ENCODE measurements around the gene GANC.
A peak's percentile ranks its signal among the peaks of the same experiment; 100 is the strongest.
"Not testable (repeated sequence)": the region's sequence is repeated elsewhere in the genome, so short reads cannot be mapped to it uniquely, and the experiment has no call there.

GANC gene

DNA sequence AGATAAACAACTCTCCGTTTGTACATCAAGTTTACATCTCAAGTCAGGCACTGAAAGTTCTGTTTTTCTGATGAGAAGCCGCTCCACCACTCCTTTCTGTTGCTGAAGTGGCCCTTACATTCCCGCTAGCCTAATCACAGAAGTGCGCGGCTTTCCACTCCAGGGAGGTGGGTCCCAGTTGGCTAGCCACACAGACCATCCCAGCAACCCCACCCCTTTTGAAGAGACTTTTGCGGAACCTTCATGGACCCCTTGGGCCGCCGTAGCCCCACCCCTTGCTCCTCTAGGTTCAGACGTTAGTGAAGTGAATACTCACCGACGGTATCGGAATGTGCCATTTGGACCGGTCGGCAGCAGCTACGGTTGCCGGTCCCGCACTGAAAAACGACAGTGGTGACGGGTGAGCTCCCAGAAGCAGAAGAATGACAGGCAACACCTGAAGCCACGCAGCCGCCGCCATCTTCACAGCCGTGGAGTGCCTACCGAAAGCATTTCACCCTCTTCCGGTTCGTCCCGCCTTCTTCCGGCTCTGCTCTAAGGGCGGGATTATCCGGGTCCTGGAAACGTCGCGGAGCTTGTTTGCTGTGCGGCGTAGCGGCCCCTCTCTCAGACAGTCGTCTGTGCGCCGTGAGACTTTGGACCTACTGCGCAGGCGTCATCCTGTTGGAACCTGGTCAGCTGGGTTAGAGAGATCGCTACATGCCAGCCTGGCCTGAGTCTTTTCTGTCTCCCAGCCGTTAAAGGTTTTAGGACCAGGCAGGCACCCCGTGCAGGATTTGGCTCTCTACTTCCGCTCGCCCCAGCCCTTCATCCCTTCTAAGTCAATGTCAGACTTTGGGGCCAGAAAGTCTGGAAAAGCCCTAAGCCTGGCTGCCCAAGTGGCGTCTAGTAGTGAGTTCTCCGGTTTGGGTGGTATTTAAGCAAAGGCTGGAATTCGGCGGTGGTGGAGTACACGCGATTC is at the start of gene GANC, which contains the start of gene TMEM87A:
Gene GANC, plus strand, starts transcription at position 263 of the 961 bp plus-strand sequence. CDS start 1,281 bp downstream, outside the sequence.
Gene TMEM87A, minus strand, starts transcription at position 495 of the 961 bp plus-strand sequence. Its CDS starts 35 bp downstream, at position 460.
- peak; percentile 98 for DNase-seq
- TF ChIP-seq GATA1 (IDR thresholded peaks at IDR 0.05; ENCODE audit: low read depth, low read length): no peak
- TF ChIP-seq POLR2A (IDR thresholded peaks at IDR 0.05; ENCODE audit: low read length): peak; percentile 95

DNA sequence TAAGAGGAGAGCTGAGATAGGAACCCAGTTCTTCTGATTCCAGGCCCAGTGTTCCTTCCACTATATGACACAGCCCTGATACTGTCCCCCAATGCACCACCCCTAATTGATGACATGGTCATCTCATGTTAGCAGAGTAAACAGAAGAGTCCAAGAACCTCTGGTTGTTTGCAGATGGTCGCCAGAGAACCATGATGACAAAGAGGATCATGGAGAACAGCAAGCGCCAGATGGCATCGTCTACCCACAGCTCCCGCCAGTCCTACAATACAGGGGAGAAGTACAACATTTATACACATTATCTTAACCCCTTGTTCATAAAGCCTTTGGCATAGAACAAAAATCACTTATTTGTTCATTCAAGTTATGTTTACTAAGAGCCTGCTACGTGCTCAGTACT is 46.4 kb upstream of the GANC start:
- TF ChIP-seq GATA1 (IDR thresholded peaks at IDR 0.05; ENCODE audit: low read depth, low read length): no peak
- TF ChIP-seq POLR2A (IDR thresholded peaks at IDR 0.05; ENCODE audit: low read length): no peak
- DNase-seq: no peak

DNA sequence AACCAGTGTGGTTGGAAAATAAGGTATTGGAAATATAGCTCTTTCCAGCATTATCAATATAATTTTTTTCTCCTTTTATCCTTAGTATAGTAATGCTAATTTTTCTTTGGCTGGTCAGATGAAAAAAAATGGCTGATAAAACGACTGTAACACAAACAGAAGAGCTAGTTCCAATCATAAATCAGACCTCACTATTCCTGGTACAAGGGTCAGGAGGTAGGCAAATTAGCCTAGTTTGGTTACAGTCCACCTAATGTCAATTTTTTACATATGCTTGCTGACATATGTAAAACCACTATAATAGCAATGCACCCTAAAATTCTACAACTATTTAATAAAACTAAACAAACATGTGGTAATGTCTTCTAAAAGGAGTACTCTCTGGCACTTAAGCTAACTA is 45.0 kb upstream of the GANC start:
- no peak for TF ChIP-seq GATA1 (IDR thresholded peaks at IDR 0.05; ENCODE audit: low read depth, low read length)
- TF ChIP-seq POLR2A (IDR thresholded peaks at IDR 0.05; ENCODE audit: low read length): no peak
- DNase-seq: no peak

- not testable (repeated sequence) for DNase-seq
These were observed 44.0 kb upstream of the GANC start for GRCh38 chr15:42228981-42229380.

GRCh38 chr15:42231088-42231487 is 41.9 kb upstream of the GANC start:
- TF ChIP-seq GATA1 (IDR thresholded peaks at IDR 0.05; ENCODE audit: low read depth, low read length): no peak
- TF ChIP-seq POLR2A (IDR thresholded peaks at IDR 0.05; ENCODE audit: low read length): no peak
- no peak for DNase-seq

GRCh38 chr15:42232606-42233005 is 40.4 kb upstream of the GANC start:
- TF ChIP-seq GATA1 (IDR thresholded peaks at IDR 0.05; ENCODE audit: low read depth, low read length) (no peak), POLR2A (IDR thresholded peaks at IDR 0.05; ENCODE audit: low read length) (no peak)
- DNase-seq: no peak

GRCh38 chr15:42233107-42233506 is 39.9 kb upstream of the GANC start:
- no peak for TF ChIP-seq GATA1 (IDR thresholded peaks at IDR 0.05; ENCODE audit: low read depth, low read length)
- no peak for TF ChIP-seq POLR2A (IDR thresholded peaks at IDR 0.05; ENCODE audit: low read length)
- no peak for DNase-seq

DNA sequence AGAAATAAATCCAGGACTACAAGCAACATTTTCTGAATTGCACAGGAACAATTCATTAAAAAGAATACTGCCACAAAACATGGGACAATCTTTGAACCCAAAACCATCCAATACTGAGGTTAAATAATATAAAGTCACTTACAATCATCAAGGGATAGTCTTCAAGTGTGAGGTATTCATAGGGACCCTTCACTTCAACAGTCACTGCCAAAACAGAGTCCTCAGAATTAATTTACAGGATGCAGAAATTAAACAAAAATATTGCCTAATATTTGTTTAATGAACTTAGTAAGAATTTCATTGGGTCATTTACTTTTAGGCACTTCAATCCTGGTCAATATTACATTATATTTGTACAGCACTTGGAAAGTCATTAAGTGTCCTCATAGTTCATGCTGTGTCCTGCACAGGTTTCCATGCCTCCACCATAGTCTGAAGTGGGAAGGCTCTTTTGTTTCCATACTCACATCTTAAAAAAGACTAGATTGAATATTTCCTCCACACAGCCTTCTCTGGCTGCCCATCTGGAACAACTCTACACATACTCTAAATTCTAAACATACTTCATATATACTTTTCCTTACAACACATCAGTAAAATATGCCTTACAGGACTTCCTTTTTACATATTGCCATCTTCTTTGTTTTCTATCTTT is 33.3 kb upstream of the GANC start:
- no peak for DNase-seq
- TF ChIP-seq GATA1 (IDR thresholded peaks at IDR 0.05; ENCODE audit: low read depth, low read length) (no peak), POLR2A (IDR thresholded peaks at IDR 0.05; ENCODE audit: low read length) (no peak)

GRCh38 chr15:42240823-42241222 is 32.2 kb upstream of the GANC start:
- DNase-seq: no peak
- no peak for TF ChIP-seq GATA1 (IDR thresholded peaks at IDR 0.05; ENCODE audit: low read depth, low read length)
- TF ChIP-seq POLR2A (IDR thresholded peaks at IDR 0.05; ENCODE audit: low read length): no peak

GRCh38 chr15:42253300-42253699 is 19.7 kb upstream of the GANC start:
- DNase-seq: no peak
- TF ChIP-seq GATA1 (IDR thresholded peaks at IDR 0.05; ENCODE audit: low read depth, low read length): no peak
- no peak for TF ChIP-seq POLR2A (IDR thresholded peaks at IDR 0.05; ENCODE audit: low read length)

DNA sequence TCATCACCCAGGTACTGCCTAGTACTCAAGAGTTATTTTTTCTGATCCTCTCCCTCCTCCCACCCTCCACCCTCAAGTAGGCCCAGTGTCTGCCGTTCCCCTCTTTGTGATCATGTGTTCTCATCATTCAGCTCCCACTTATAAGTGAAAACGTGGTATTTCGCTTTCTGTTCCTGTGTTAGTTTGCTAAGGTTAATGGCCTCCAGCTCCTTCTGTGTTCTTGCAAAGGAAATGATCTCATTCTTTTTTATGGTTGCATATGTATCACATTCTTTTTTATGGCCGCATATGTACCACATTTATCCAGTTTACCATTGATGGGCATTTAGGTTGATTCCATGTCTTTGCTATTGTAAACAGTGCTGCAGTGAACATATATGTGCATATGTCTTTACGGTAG is 8.2 kb upstream of the GANC start:
- no peak for DNase-seq
- TF ChIP-seq GATA1 (IDR thresholded peaks at IDR 0.05; ENCODE audit: low read depth, low read length) (no peak), POLR2A (IDR thresholded peaks at IDR 0.05; ENCODE audit: low read length) (no peak)

DNA sequence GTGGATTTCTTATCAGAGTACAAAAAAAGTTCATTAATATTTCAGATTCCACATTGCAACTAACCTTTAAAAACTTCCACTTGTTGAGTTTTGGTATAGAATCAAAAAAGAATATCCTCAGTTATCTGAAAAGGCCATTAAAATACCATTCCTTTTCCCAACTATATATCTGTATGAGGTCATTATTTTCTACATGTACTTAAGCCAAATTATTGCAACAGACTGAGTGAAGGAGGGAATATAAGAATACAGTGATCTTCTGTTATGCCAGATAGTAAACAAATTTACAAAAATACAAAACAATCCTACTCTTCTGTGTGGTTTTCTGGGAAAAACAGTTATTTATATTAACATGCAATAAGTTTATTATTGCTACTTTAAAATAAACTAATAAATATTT is 5.7 kb upstream of the GANC start:
- no peak for TF ChIP-seq POLR2A (IDR thresholded peaks at IDR 0.05; ENCODE audit: low read length)
- no peak for TF ChIP-seq GATA1 (IDR thresholded peaks at IDR 0.05; ENCODE audit: low read depth, low read length)
- DNase-seq: no peak

DNA sequence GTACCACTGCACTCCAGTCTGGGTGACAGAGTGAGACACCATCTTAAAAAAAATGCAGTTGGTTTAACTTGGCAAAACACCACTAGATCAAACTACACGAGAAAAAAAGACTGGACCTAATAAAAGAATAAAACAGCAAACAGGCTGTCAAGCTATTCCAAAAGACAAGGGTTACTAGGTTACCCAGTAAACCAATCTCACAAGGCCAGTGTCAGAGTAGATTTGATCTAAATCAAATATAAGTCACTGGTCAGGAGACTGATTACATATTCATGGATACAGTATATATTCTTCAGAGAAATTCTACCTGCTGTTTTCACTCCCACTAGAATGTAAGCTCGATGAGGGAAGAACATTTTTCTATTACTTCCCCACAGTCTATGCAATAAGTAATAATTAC is 2.5 kb upstream of the GANC start:
- TF ChIP-seq POLR2A (IDR thresholded peaks at IDR 0.05; ENCODE audit: low read length): no peak
- TF ChIP-seq GATA1 (IDR thresholded peaks at IDR 0.05; ENCODE audit: low read depth, low read length): no peak
- DNase-seq: no peak

- no peak for TF ChIP-seq POLR2A (IDR thresholded peaks at IDR 0.05; ENCODE audit: low read length)
- TF ChIP-seq GATA1 (IDR thresholded peaks at IDR 0.05; ENCODE audit: low read depth, low read length): no peak
- DNase-seq: no peak
These were observed 2.0 kb upstream of the GANC start for GRCh38 chr15:42270996-42271395.
